ENCODE data around the gene TEX13B.

The TEX13B gene

GRCh38 chrX:108000751-108001150, 18.6 kb upstream of the TEX13B start:
- Histone ChIP-seq H3K27ac (no peak overlapping the region), H3K4me3 (no peak overlapping the region), H3K4me1 (no peaks in the 10 kb centered on the region), H3K36me3 (no peaks in the 10 kb centered on the region), H3K27me3 (no peaks in the 10 kb centered on the region), H3K9me3 (no peaks in the 10 kb centered on the region)
- intact Hi-C loops (cut with DNase I; ENCODE audit: low total_unique reads), result no loop called here
- no peak for DNase-seq
- TF ChIP-seq CTCF (IDR thresholded peaks at IDR 0.05), result no peak

- intact Hi-C loops (cut with DNase I; ENCODE audit: low total_unique reads), result no loop called here
These were observed 14.0 kb upstream of the TEX13B start for GRCh38 chrX:107996124-107996523.

GRCh38 chrX:107985033-107985432, 2.9 kb upstream of the TEX13B start:
- peaks cover 0 to 3% (median under 1%) of the 10 kb centered on the region in 3 donors for H3K9me3 ChIP-seq
- intact Hi-C loops (cut with DNase I; ENCODE audit: low total_unique reads), result no loop called here
- no peak for TF ChIP-seq CTCF (IDR thresholded peaks at IDR 0.05)
- no peak overlapping the region for H3K27ac ChIP-seq
- H3K27me3 ChIP-seq, result no peaks in the 10 kb centered on the region
- no peaks in the 10 kb centered on the region for H3K4me1 ChIP-seq
- no peak for DNase-seq
- H3K4me3 ChIP-seq, result no peak overlapping the region
- H3K36me3 ChIP-seq, result no peaks in the 10 kb centered on the region

More at GRCh38 chrX:107996124-107996523, 14.0 kb upstream of the TEX13B start:
- no peak for TF ChIP-seq CTCF (IDR thresholded peaks at IDR 0.05)
- no peak for DNase-seq
- H3K4me3 ChIP-seq, result no peak overlapping the region
- no peaks in the 10 kb centered on the region for H3K4me1 ChIP-seq
- H3K27me3 ChIP-seq, result no peaks in the 10 kb centered on the region
- no peaks in the 10 kb centered on the region for H3K36me3 ChIP-seq
- H3K9me3 ChIP-seq, result peaks cover 0 to 2% (median 0%) of the 10 kb centered on the region in 3 donors
- no peak overlapping the region for H3K27ac ChIP-seq

- Histone ChIP-seq H3K9me3 (no peaks in the 10 kb centered on the region), H3K27ac (no peak overlapping the region), H3K4me3 (no peak overlapping the region), H3K4me1 (no peaks in the 10 kb centered on the region), H3K36me3 (no peaks in the 10 kb centered on the region), H3K27me3 (no peaks in the 10 kb centered on the region)
- intact Hi-C loops (cut with DNase I; ENCODE audit: low total_unique reads), result no loop called here
- DNase-seq, result no peak
- no peak for TF ChIP-seq CTCF (IDR thresholded peaks at IDR 0.05)
These were observed 2.6 kb downstream of the TEX13B start for GRCh38 chrX:107979534-107979933.

GRCh38 chrX:107978707-107979307, 3.4 kb downstream of the TEX13B start:
- Histone ChIP-seq H3K4me3 (no peak overlapping the region), H3K27ac (no peak overlapping the region), H3K36me3 (no peaks in the 10 kb centered on the region), H3K4me1 (no peaks in the 10 kb centered on the region), H3K27me3 (no peaks in the 10 kb centered on the region), H3K9me3 (no peaks in the 10 kb centered on the region)
- intact Hi-C loops (cut with DNase I; ENCODE audit: low total_unique reads), result no loop called here
- peak; percentile 16 to 21 for TF ChIP-seq CTCF (IDR thresholded peaks at IDR 0.05)
- no peak for DNase-seq

- intact Hi-C loops (cut with DNase I; ENCODE audit: low total_unique reads), result no loop called here
- H3K4me3 ChIP-seq, result no peak overlapping the region
These were observed 4.1 kb downstream of the TEX13B start for GRCh38 chrX:107978071-107978470.

More at GRCh38 chrX:107978071-107978470, 4.1 kb downstream of the TEX13B start:
- Histone ChIP-seq H3K27ac (no peak overlapping the region), H3K9me3 (no peaks in the 10 kb centered on the region), H3K36me3 (no peaks in the 10 kb centered on the region), H3K4me1 (no peaks in the 10 kb centered on the region), H3K27me3 (no peaks in the 10 kb centered on the region)
- DNase-seq, result no peak
- TF ChIP-seq CTCF (IDR thresholded peaks at IDR 0.05), result no peak

All from tibial artery (tissue), 4 donors.